ENCODE data around the gene LYSMD4.
A peak's percentile ranks its signal among the peaks of the same experiment; 100 is the strongest.

LYSMD4 gene

DNA sequence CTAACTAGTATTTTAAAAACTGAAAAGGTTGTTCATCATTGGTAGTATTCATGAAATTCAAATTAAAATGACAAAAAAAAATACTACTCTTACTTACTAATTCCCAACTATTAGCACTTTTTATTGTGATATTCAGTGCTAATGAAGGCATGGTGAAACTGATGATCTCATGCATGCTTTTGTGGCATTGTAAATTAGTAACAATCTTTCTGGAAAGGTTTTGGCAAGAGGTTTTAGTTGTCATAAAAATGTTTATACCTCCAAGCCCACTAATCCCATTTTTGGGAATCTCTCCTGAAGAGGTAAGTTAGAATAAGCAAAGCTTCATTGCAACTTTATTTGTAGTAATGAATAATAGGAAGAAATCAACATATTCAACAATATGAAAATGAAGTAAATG, 53.0 kb downstream of the LYSMD4 start:
- peaks cover 42% of the 10 kb centered on the region for H3K4me1 ChIP-seq (ENCODE audit: low read depth, poor library complexity, severe bottlenecking)
- H3K27ac ChIP-seq, result no peak overlapping the region
- H2AFZ ChIP-seq (ENCODE audit: low read depth), result no peak overlapping the region
- no peak overlapping the region for H3K4me2 ChIP-seq
- TF ChIP-seq CTCF (conservative IDR thresholded peaks at IDR 0.05; ENCODE audit: low read depth, low read length), result no peak
- H3K27me3 ChIP-seq (ENCODE audit: insufficient read depth, low read depth), result no peaks in the 10 kb centered on the region
- no peak overlapping the region for H3K4me3 ChIP-seq (IDR thresholded peaks at IDR 0.05; ENCODE audit: insufficient read depth, low read depth, low read length)
- no peaks in the 10 kb centered on the region for H3K36me3 ChIP-seq (ENCODE audit: insufficient read depth)
- H4K20me1 ChIP-seq (ENCODE audit: insufficient read depth), result no peaks in the 10 kb centered on the region
- no peaks in the 10 kb centered on the region for H3K79me2 ChIP-seq (ENCODE audit: insufficient read depth, low read depth)
- no peak overlapping the region for H3K9ac ChIP-seq

DNA sequence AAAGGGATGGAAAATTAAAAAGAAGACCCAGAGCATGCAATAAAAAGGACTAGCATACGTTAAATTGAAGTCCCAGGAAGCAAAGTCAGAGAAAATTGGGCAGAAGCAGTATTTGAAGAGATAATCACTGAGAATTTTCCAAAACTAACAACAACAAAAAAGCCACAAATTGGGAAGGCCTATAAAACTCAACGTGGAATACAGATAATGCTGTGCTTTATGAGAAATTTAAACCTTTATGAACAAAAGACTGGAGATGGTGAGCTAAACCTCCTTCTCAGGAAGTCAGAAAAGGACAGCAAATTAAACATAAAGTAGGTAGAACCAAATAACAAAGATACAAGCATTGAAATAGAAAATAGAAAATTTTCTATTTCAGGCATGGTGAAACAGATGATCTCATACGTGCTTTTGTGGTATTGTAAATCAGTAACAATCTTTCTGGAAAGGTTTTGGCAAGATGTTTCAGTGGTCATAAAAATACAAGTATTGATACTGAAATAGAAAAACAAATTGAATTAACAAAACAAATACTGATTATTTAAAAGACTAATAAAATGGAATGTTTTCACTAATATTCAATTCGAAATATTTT, 55.6 kb downstream of the LYSMD4 start:
- Histone ChIP-seq H3K27ac (peak overlapping the region; percentile 25; the same call in 1 of the 2 replicates), H3K4me2 (peak overlapping the region; percentile 21), H3K79me2 (ENCODE audit: insufficient read depth, low read depth) (no peaks in the 10 kb centered on the region), H2AFZ (ENCODE audit: low read depth) (no peak overlapping the region), H3K4me3 (IDR thresholded peaks at IDR 0.05; ENCODE audit: insufficient read depth, low read depth, low read length) (no peak overlapping the region), H4K20me1 (ENCODE audit: insufficient read depth) (no peaks in the 10 kb centered on the region), H3K27me3 (ENCODE audit: insufficient read depth, low read depth) (no peaks in the 10 kb centered on the region), H3K9ac (no peak overlapping the region), H3K36me3 (ENCODE audit: insufficient read depth) (0 out of 2 replicates have a peak, but pooled peaks cover 4% of the 10 kb centered on the region), H3K4me1 (ENCODE audit: low read depth, poor library complexity, severe bottlenecking) (peaks cover 36% of the 10 kb centered on the region)
- TF ChIP-seq CTCF (conservative IDR thresholded peaks at IDR 0.05; ENCODE audit: low read depth, low read length), result no peak
